ENCODE measurements around the gene MAP1B.

MAP1B gene

GRCh38 chr5:72244862-72245371 lies 137.6 kb downstream of the MAP1B start:
- no peak for DNase-seq (ENCODE audit: extremely low read depth in 1 of 2, low read depth in 1 of 2)

GRCh38 chr5:72245546-72245945 lies 138.3 kb downstream of the MAP1B start:
- DNase-seq (ENCODE audit: extremely low read depth in 1 of 2, low read depth in 1 of 2): no peak

GRCh38 chr5:72245951-72246532 lies 138.8 kb downstream of the MAP1B start:
- no peak for DNase-seq (ENCODE audit: extremely low read depth in 1 of 2, low read depth in 1 of 2)

DNA sequence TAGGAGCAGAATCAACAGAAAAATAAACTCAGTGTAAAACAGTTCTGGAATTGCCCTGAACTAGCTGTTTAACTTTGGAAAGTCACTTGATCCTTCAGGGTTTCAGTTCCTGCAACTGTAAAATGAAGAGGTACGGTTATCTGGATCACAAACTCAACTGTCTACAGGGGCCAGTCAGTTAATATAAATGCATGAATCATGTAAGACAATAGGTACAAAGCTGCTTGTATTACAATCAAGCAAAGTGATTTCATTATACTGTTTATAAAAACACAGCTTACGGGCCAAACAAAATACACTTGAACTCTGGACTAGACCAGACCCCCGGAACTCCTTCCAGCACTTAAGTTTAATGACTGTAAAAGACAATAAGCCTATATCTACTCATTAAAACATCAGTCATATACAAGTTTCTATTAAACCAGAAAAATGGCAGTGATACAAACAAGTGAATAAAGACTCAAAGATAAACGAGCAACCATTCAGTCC lies 139.7 kb downstream of the MAP1B start:
- DNase-seq (ENCODE audit: extremely low read depth in 1 of 2, low read depth in 1 of 2): no peak

DNA sequence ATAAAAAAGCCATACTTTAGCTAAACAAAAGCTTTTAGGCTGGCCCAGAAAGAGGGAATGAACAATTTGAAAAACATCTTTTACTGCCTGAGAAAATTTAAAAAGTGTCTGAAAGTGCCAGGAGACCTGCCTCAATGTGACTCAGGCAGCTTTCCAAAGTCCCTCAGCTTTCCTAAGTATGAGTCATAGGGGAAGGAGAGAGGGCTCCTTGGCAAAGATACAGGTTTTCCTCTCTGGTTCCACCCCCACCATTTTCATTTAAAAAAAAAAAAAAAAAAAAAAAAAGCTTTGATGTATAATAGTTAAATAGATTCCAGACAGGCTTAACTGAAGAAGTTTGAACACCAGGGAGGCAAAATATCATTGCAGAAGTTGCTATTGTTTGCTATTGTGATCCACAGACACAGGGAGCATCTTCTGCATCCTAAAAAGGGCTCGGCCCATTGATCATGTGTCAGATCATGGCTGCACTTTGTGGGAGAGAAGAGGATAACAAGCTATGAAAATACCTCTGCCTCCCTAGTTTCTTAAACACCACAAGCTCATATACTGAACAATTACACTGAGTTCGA lies 141.2 kb downstream of the MAP1B start:
- DNase-seq (ENCODE audit: extremely low read depth in 1 of 2, low read depth in 1 of 2): no peak

- no peak for DNase-seq (ENCODE audit: extremely low read depth in 1 of 2, low read depth in 1 of 2)
Observed at GRCh38 chr5:72251386-72251785, 144.1 kb downstream of the MAP1B start.

- DNase-seq (ENCODE audit: extremely low read depth in 1 of 2, low read depth in 1 of 2): no peak
Observed at GRCh38 chr5:72252008-72252407, 144.7 kb downstream of the MAP1B start.

- no peak for DNase-seq (ENCODE audit: extremely low read depth in 1 of 2, low read depth in 1 of 2)
Observed at GRCh38 chr5:72252574-72253155, 145.4 kb downstream of the MAP1B start.

DNA sequence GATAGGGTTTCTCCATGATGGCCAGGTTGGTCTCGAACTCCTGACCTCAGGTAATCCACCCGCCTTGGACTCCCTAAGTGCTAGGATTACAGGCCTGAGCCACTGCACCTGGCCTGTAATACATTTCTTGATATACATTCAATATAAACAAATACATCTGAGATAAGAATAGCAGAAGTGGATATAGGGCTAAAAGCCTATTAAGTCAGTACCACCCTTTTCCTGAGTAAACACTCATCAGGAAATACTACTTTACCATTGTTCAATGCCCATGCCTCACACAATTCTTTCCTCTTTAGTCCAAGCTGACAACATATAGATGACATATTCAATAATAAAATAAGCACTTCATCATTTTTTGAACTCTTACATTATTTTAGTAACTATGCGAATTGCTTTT lies 148.0 kb downstream of the MAP1B start:
- no peak for DNase-seq (ENCODE audit: extremely low read depth in 1 of 2, low read depth in 1 of 2)

GRCh38 chr5:72255670-72256069 lies 148.4 kb downstream of the MAP1B start:
- DNase-seq (ENCODE audit: extremely low read depth in 1 of 2, low read depth in 1 of 2): no peak

DNA sequence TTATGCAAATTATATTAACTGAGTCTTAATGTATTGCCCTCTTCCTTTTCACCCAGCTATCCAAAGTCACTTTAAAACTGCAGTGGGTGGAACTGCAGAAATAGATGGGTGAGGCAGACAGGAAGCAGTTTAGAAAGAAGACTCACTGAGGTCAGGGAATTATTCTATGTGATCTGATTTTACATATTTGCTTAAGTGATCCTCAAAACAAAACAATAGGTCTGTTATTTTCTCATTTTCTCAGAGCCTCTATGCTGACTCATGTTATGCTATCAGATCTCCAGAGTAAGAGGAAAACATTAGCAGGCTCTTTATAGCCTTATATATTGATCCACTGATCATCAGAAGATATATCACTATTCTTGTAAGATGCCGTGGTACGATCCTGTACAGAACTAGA lies 149.3 kb downstream of the MAP1B start:
- no peak for DNase-seq (ENCODE audit: extremely low read depth in 1 of 2, low read depth in 1 of 2)

Measured in stimulated activated CD8-positive, alpha-beta memory T cell treated with anti-CD3 and anti-CD28 coated beads, Interleukin-7, amount 100 ng/mL, for 48 hours (primary cell).